Measurements from ENCODE around the gene SFMBT1.

SFMBT1 gene

DNA sequence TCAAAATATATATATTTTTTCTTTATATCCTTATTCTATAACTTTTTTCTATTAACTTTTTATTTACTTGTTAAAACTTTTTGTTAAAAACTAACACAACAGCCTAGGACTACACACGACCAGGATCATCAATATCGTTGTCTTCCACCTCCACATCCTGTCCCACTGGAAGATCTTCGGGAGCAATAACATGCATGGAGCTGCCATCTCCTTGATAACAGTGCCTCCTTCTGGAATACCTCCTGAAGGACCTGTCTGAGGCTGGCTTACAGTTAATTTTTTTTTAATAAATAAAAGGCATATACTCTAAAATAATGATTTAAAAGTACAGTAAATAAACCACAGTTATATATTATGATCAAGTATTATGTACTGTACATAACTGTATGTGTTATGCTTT lies 58.9 kb downstream of the SFMBT1 start:
- no peaks in the 10 kb centered on the region for H3K27me3 ChIP-seq (ENCODE audit: insufficient read depth, low read length, poor library complexity)
- H3K4me3 ChIP-seq (ENCODE audit: low read depth in 1 of 2, low read length in 2 of 2): no peak overlapping the region
- ATAC-seq (ENCODE audit: insufficient read depth, low read depth): no peak
- no peak overlapping the region for H2AFZ ChIP-seq (ENCODE audit: low read depth, low read length)
- no peak for DNase-seq
- TF ChIP-seq, protein P1, sequence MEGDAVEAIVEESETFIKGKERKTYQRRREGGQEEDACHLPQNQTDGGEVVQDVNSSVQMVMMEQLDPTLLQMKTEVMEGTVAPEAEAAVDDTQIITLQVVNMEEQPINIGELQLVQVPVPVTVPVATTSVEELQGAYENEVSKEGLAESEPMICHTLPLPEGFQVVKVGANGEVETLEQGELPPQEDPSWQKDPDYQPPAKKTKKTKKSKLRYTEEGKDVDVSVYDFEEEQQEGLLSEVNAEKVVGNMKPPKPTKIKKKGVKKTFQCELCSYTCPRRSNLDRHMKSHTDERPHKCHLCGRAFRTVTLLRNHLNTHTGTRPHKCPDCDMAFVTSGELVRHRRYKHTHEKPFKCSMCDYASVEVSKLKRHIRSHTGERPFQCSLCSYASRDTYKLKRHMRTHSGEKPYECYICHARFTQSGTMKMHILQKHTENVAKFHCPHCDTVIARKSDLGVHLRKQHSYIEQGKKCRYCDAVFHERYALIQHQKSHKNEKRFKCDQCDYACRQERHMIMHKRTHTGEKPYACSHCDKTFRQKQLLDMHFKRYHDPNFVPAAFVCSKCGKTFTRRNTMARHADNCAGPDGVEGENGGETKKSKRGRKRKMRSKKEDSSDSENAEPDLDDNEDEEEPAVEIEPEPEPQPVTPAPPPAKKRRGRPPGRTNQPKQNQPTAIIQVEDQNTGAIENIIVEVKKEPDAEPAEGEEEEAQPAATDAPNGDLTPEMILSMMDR (IDR thresholded peaks at IDR 0.05; ENCODE audit: borderline replicate concordance, extremely low read depth, low read length, poor library complexity, severe bottlenecking): peak; percentile 27
- no peak for TF ChIP-seq EZH2 (IDR thresholded peaks at IDR 0.05; ENCODE audit: borderline replicate concordance, low read depth, low read length, severe bottlenecking)
- peaks cover 33% of the 10 kb centered on the region for H3K4me1 ChIP-seq (ENCODE audit: insufficient read depth, low read length)
- no peak overlapping the region for H3K27ac ChIP-seq (ENCODE audit: low read length)
- no peaks in the 10 kb centered on the region for H3K9me3 ChIP-seq (ENCODE audit: insufficient read depth, low read length, severe bottlenecking)
- H3K4me2 ChIP-seq (ENCODE audit: insufficient read depth, low read length): no peak overlapping the region
- no peaks in the 10 kb centered on the region for H3K36me3 ChIP-seq (ENCODE audit: insufficient read depth, low read length)
- H3K9ac ChIP-seq (ENCODE audit: low read depth, low read length): no peak overlapping the region
- H4K20me1 ChIP-seq (ENCODE audit: insufficient read depth, low read length): peaks cover 50% of the 10 kb centered on the region; the same call in 1 of the 2 replicates
- H3K79me2 ChIP-seq (ENCODE audit: insufficient read depth, low read length): peaks cover 89% of the 10 kb centered on the region

DNA sequence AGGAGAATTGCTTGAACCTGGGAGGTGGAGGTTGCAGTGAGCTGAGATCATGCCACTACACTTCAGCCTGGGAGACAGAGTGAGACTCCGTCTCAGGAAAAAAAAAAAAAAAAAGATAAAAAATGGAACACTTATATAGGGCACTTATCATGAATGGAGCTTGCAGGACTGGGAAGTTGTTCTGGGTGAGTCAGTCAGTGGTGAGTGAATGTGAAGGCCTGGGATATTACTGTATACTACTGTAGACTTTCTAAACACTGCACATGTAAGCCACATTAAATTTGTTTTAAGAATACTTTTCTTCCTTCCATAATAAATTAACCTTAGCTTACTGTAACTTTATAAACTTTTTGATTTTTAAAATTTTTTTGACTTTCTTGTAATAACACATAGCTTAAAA lies 59.8 kb downstream of the SFMBT1 start:
- H3K9me3 ChIP-seq (ENCODE audit: insufficient read depth, low read length, severe bottlenecking): no peaks in the 10 kb centered on the region
- TF ChIP-seq, protein P1 (IDR thresholded peaks at IDR 0.05; ENCODE audit: borderline replicate concordance, extremely low read depth, low read length, poor library complexity, severe bottlenecking): no peak
- TF ChIP-seq EZH2 (IDR thresholded peaks at IDR 0.05; ENCODE audit: borderline replicate concordance, low read depth, low read length, severe bottlenecking): no peak
- no peak overlapping the region for H3K4me3 ChIP-seq (ENCODE audit: low read depth in 1 of 2, low read length in 2 of 2)
- H2AFZ ChIP-seq (ENCODE audit: low read depth, low read length): no peak overlapping the region
- H3K27ac ChIP-seq (ENCODE audit: low read length): no peak overlapping the region
- no peak overlapping the region for H3K9ac ChIP-seq (ENCODE audit: low read depth, low read length)
- H4K20me1 ChIP-seq (ENCODE audit: insufficient read depth, low read length): peaks cover 51% of the 10 kb centered on the region; the same call in 1 of the 2 replicates
- H3K36me3 ChIP-seq (ENCODE audit: insufficient read depth, low read length): no peaks in the 10 kb centered on the region
- ATAC-seq (ENCODE audit: insufficient read depth, low read depth): no peak
- peaks cover 89% of the 10 kb centered on the region for H3K79me2 ChIP-seq (ENCODE audit: insufficient read depth, low read length)
- DNase-seq: no peak
- H3K4me1 ChIP-seq (ENCODE audit: insufficient read depth, low read length): peaks cover 33% of the 10 kb centered on the region
- H3K27me3 ChIP-seq (ENCODE audit: insufficient read depth, low read length, poor library complexity): no peaks in the 10 kb centered on the region
- H3K4me2 ChIP-seq (ENCODE audit: insufficient read depth, low read length): no peak overlapping the region

DNA sequence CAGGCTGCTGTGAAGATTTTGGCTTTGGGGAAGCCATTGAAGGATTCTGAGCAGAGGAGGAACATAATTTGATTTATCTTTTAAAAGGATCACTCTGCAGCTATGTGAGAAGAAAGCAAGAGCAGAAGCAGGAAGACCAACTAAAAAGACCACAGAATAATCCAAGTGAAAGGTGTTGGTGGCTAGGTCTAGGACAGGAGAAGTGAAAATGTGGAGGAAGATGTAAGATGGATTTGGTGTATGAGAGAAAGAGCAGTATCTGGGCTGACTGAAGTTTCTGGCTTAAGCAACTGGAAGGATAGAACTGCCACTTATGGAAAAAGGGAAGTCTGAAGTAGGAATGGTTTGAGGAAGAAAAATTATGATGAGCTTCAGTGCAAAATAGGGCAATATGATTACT lies 62.0 kb downstream of the SFMBT1 start:
- TF ChIP-seq EZH2 (IDR thresholded peaks at IDR 0.05; ENCODE audit: borderline replicate concordance, low read depth, low read length, severe bottlenecking): no peak
- TF ChIP-seq, protein P1 (IDR thresholded peaks at IDR 0.05; ENCODE audit: borderline replicate concordance, extremely low read depth, low read length, poor library complexity, severe bottlenecking): no peak
- peaks cover 56% of the 10 kb centered on the region; the same call in 1 of the 2 replicates for H4K20me1 ChIP-seq (ENCODE audit: insufficient read depth, low read length)

More for the DNA sequence above, 62.0 kb downstream of the SFMBT1 start:
- DNase-seq: no peak
- no peaks in the 10 kb centered on the region for H3K36me3 ChIP-seq (ENCODE audit: insufficient read depth, low read length)
- peak overlapping the region; percentile 58 for H3K27ac ChIP-seq (ENCODE audit: low read length)
- peaks cover 87% of the 10 kb centered on the region for H3K79me2 ChIP-seq (ENCODE audit: insufficient read depth, low read length)
- H3K4me2 ChIP-seq (ENCODE audit: insufficient read depth, low read length): peak overlapping the region; percentile 19
- no peaks in the 10 kb centered on the region for H3K9me3 ChIP-seq (ENCODE audit: insufficient read depth, low read length, severe bottlenecking)
- no peak overlapping the region for H2AFZ ChIP-seq (ENCODE audit: low read depth, low read length)
- H3K4me3 ChIP-seq (ENCODE audit: low read depth in 1 of 2, low read length in 2 of 2): no peak overlapping the region
- H3K27me3 ChIP-seq (ENCODE audit: insufficient read depth, low read length, poor library complexity): no peaks in the 10 kb centered on the region
- no peak overlapping the region for H3K9ac ChIP-seq (ENCODE audit: low read depth, low read length)
- ATAC-seq (ENCODE audit: insufficient read depth, low read depth): peak; percentile 59
- H3K4me1 ChIP-seq (ENCODE audit: insufficient read depth, low read length): peaks cover 33% of the 10 kb centered on the region

Data from DND-41 (cell line).